ENCODE measurements around the gene TAAR5. TPM values are rescaled to one million over a fixed set of nuclear protein-coding genes. Genes with fewer than 3 reads are reported as not detected.

The TAAR5 gene
- total and polyA plus RNA-seq, 2 of the 8 experiments (the other 6 are each of a cell fraction or from before 2014, with no cell fraction given): not detected

DNA sequence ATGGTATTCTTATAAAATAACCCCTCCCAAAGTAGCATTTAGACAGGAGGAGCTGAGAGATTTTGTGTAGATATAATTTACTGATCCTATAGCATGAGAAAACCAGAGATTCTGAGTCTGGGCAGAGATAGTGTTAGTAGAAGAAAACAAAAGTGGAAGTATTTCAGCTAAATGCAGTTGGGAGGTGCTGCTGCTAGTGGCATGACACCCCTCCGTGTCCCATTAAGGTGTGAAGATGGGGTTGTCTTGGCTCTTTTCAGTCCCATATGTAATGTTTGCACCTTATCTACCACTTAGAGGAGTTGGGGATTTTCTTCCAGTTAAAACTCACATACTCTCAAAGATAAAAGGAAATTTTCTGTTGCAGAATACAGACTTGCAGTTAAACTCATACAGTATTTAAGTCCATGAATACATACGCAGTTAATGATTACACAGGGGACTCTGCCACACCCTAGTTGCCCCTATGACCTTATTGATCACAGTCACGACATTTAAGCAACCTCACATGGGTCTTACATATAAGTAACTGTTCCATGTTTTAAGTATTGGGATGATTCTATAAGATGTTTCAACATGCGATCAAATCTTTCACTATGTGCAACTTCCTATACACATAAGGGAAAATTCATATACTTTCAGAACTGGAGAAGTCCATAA lies 23.0 kb upstream of the TAAR5 start:
- Histone ChIP-seq H3K18ac (ENCODE audit: extremely low read depth, low read length) (no peak overlapping the region), H2BK120ac (replicated peaks; ENCODE audit: low read depth, low read length) (no peak overlapping the region), H3K36me3 (ENCODE audit: control insufficient read depth in 2 of 4, insufficient read depth in 4 of 4, low read length in 3 of 4) (no peaks in the 10 kb centered on the region), H4K5ac (ENCODE audit: insufficient read length, low read depth, low read length) (no peak overlapping the region), H3K14ac (ENCODE audit: insufficient read length) (no peak overlapping the region), H2AK5ac (ENCODE audit: low read depth, low read length) (no peak overlapping the region), H3K4ac (replicated peaks; ENCODE audit: insufficient read length, low read depth, low read length) (no peak overlapping the region), H2BK12ac (ENCODE audit: low read depth, low read length) (no peak overlapping the region), H2BK20ac (ENCODE audit: low read length) (no peak overlapping the region), H3K4me1 (replicated peaks in 1 of 4; ENCODE audit: control insufficient read depth in 3 of 4, insufficient read depth in 4 of 4, low read length in 3 of 4) (no peaks in the 10 kb centered on the region), H2AFZ (ENCODE audit: low read length) (no peak overlapping the region; the same call in 1 of the 2 replicates), H3K4me3 (ENCODE audit: extremely low read depth in 1 of 4, insufficient read depth in 2 of 4, low read depth in 3 of 4, low read length in 4 of 4) (no peak overlapping the region), H3K79me2 (ENCODE audit: control insufficient read depth in 1 of 2, insufficient read depth in 2 of 2, low read length in 2 of 2) (no peaks in the 10 kb centered on the region), H2BK5ac (ENCODE audit: low read depth, low read length) (no peak overlapping the region), H3K4me2 (ENCODE audit: insufficient read depth in 1 of 2, low read depth in 2 of 2, low read length in 2 of 2) (no peak overlapping the region), H3K27ac (ENCODE audit: low read depth, low read length) (no peak overlapping the region), H3K9me3 (ENCODE audit: insufficient read depth in 2 of 2, low read depth in 1 of 2, low read length in 1 of 2) (no peaks in the 10 kb centered on the region), H3K56ac (replicated peaks; ENCODE audit: insufficient read length, low read depth, low read length) (no peak overlapping the region), H3K23ac (ENCODE audit: insufficient read length) (no peak overlapping the region), H3K79me1 (ENCODE audit: low read depth, low read length) (no peaks in the 10 kb centered on the region), H3K27me3 (replicated peaks in 1 of 4; ENCODE audit: control insufficient read depth in 3 of 4, extremely low read depth in 1 of 4, insufficient read depth in 3 of 4, low read length in 3 of 4) (no peaks in the 10 kb centered on the region), H2BK15ac (ENCODE audit: low read length) (no peak overlapping the region), H4K20me1 (replicated peaks in 1 of 2; ENCODE audit: control insufficient read depth in 1 of 2, insufficient read depth in 2 of 2, low read length in 2 of 2) (no peaks in the 10 kb centered on the region), H3K9ac (replicated peaks in 1 of 4; ENCODE audit: extremely low read depth in 1 of 4, low read depth in 3 of 4, low read length in 3 of 4) (no peak overlapping the region), H3K23me2 (ENCODE audit: low read depth, low read length) (no peaks in the 10 kb centered on the region), H4K91ac (replicated peaks; ENCODE audit: insufficient read length, low read length) (no peak overlapping the region), H4K8ac (ENCODE audit: extremely low read depth, insufficient read depth, low read length) (no peak overlapping the region)
- FAIRE-seq (no peak), DNase-seq (ENCODE audit: low read depth in 1 of 2, low spot score in 2 of 2) (no peak)
- CTCF ChIA-PET (ENCODE audit: partially characterized antibody): interaction anchor here (0.6 to 1.4 kb wide), 2 partner anchors 11 to 111 kb away, joined by 3 to 5 read pairs; no protein-coding TSS in a partner anchor
- TF ChIP-seq JUND (IDR thresholded peaks at IDR 0.05; ENCODE audit: low read length) (no peak), CHD1 (IDR thresholded peaks at IDR 0.05; ENCODE audit: low read depth, low read length) (no peak)
- POLR2A ChIA-PET (ENCODE audit: partially characterized antibody): no interaction called here
- WGBS, 2 experiments (ENCODE audit: extremely low coverage in 1 of 2, insufficient coverage in 1 of 2, insufficient read length in 1 of 2, insufficient replicate concordance in 2 of 2, low coverage in 1 of 2, low lambda C conversion rate in 2 of 2, missing lambda C conversion rate in 1 of 2): 64% methylated on average over 4 of the region's 4 CpGs; no CpG with 5 or more reads in 1 of the 2 experiments
